ENCODE results near the gene PLB1.

DNA sequence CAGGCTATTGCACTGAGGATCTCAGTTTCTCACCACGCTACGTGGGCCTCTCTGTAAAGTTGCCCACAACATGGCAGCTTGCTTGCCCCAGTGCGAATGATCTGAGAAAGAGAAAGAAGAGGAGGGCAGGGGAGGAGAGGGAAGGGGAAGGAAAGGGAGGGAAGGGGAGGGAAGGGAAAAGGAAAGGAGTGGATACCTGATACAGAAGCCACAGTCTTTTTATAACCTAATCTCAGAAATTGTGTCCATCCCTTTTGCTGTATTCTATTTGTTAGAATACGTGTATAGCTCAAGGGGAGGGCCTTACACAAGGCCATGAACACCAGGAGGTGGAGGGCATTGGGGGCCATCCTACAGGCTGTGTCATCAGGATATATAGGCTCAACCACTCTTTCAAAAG is 177.5 kb downstream of the PLB1 start:
- TF ChIP-seq, protein P1, sequence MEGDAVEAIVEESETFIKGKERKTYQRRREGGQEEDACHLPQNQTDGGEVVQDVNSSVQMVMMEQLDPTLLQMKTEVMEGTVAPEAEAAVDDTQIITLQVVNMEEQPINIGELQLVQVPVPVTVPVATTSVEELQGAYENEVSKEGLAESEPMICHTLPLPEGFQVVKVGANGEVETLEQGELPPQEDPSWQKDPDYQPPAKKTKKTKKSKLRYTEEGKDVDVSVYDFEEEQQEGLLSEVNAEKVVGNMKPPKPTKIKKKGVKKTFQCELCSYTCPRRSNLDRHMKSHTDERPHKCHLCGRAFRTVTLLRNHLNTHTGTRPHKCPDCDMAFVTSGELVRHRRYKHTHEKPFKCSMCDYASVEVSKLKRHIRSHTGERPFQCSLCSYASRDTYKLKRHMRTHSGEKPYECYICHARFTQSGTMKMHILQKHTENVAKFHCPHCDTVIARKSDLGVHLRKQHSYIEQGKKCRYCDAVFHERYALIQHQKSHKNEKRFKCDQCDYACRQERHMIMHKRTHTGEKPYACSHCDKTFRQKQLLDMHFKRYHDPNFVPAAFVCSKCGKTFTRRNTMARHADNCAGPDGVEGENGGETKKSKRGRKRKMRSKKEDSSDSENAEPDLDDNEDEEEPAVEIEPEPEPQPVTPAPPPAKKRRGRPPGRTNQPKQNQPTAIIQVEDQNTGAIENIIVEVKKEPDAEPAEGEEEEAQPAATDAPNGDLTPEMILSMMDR (conservative IDR thresholded peaks at IDR 0.05), result no peak
- no peak for TF ChIP-seq ZFX (IDR thresholded peaks at IDR 0.05)
